ENCODE results near the gene DTD1.
A peak's percentile ranks its signal among the peaks of the same experiment; 100 is the strongest.

The DTD1 gene

GRCh38 chr20:18615020-18615650, 27.3 kb downstream of the DTD1 start:
- no peak for DNase-seq (ENCODE audit: low spot score)

GRCh38 chr20:18621004-18621403, 33.1 kb downstream of the DTD1 start:
- DNase-seq (ENCODE audit: low spot score), result no peak

GRCh38 chr20:18623156-18623910, 35.5 kb downstream of the DTD1 start:
- no peak for DNase-seq (ENCODE audit: low spot score)

- no peak for DNase-seq (ENCODE audit: low spot score)
These were observed 37.1 kb downstream of the DTD1 start for GRCh38 chr20:18624948-18625347.

- DNase-seq (ENCODE audit: low spot score), result no peak
These were observed 38.2 kb downstream of the DTD1 start for GRCh38 chr20:18625907-18626655.

- peak; percentile 70 for DNase-seq (ENCODE audit: low spot score)
These were observed 40.6 kb downstream of the DTD1 start for GRCh38 chr20:18628330-18628920.

- peak; percentile 76 for DNase-seq (ENCODE audit: low spot score)
These were observed 44.4 kb downstream of the DTD1 start for GRCh38 chr20:18632196-18632789.

GRCh38 chr20:18633411-18633810, 45.6 kb downstream of the DTD1 start:
- DNase-seq (ENCODE audit: low spot score), result no peak

GRCh38 chr20:18634501-18634900, 46.6 kb downstream of the DTD1 start:
- no peak for DNase-seq (ENCODE audit: low spot score)

GRCh38 chr20:18635380-18635779, 47.5 kb downstream of the DTD1 start:
- no peak for DNase-seq (ENCODE audit: low spot score)

GRCh38 chr20:18637224-18637623, 49.4 kb downstream of the DTD1 start:
- no peak for DNase-seq (ENCODE audit: low spot score)

GRCh38 chr20:18638768-18639167, 50.9 kb downstream of the DTD1 start:
- no peak for DNase-seq (ENCODE audit: low spot score)

GRCh38 chr20:18639501-18639979, 51.7 kb downstream of the DTD1 start:
- DNase-seq (ENCODE audit: low spot score), result no peak

- DNase-seq (ENCODE audit: low spot score), result no peak
These were observed 57.4 kb downstream of the DTD1 start for GRCh38 chr20:18645196-18645745.

GRCh38 chr20:18645851-18646250, 58.0 kb downstream of the DTD1 start:
- DNase-seq (ENCODE audit: low spot score), result no peak

- DNase-seq (ENCODE audit: low spot score), result no peak
These were observed 59.9 kb downstream of the DTD1 start for GRCh38 chr20:18647777-18648176.

- DNase-seq (ENCODE audit: low spot score), result no peak
These were observed 62.4 kb downstream of the DTD1 start for GRCh38 chr20:18650224-18650623.

GRCh38 chr20:18653736-18654447, 66.0 kb downstream of the DTD1 start:
- no peak for DNase-seq (ENCODE audit: low spot score)

- DNase-seq (ENCODE audit: low spot score), result no peak
These were observed 66.6 kb downstream of the DTD1 start for GRCh38 chr20:18654448-18654773.

GRCh38 chr20:18657575-18657974, 69.7 kb downstream of the DTD1 start:
- DNase-seq (ENCODE audit: low spot score), result no peak

Data from iPS-NIHi11 (cell line).